Activated CD8-positive, alpha-beta T cell treated with anti-CD3 and anti-CD28 coated beads, Interleukin-2, amount 10 ng/mL, durations not matched to agents 7 days and 5 days (primary cell): ENCODE results near the gene CASZ1. TPM values are rescaled to one million over a fixed set of nuclear protein-coding genes. Genes with fewer than 3 reads are reported as not detected.

Experiments
- ATAC-seq: fragments of 150-1000 bp; cut with Tn5 transposase; one replicate; pipeline ENCODE4 v1.10.0; 2021; ENCODE audit warnings: moderate library complexity
- CTCF ChIA-PET: fragments of 350-600 bp; sonication (Branson Sonifier 250); formaldehyde crosslinking; loops from one replicate; lab custom pipeline; 2021; ENCODE audit warnings: antibody characterized with exemption; lab: Charles Lee
- POLR2A ChIA-PET: fragments of 350-600 bp; sonication (Branson Sonifier 250); formaldehyde crosslinking; loops from one replicate; lab custom pipeline; 2021; ENCODE audit warnings: antibody characterized with exemption; lab: Charles Lee
- DNase-seq: peaks from one replicate; pipeline ENCODE4 v3.0.0-alpha.2; 2020
- H3K27ac Mint-ChIP-seq: one replicate; pipeline ENCODE4 v1.8.0; 2021; ENCODE audit warnings: mild to moderate bottlenecking, mixed read lengths
- H3K27me3 Mint-ChIP-seq: one replicate; pipeline ENCODE4 v1.8.0; 2021; ENCODE audit warnings: low read depth, mixed read lengths
- H3K36me3 Mint-ChIP-seq: one replicate; pipeline ENCODE4 v1.8.0; 2021; ENCODE audit warnings: low read depth, mixed read lengths
- H3K4me1 Mint-ChIP-seq: one replicate; pipeline ENCODE4 v1.8.0; 2021; ENCODE audit warnings: low read depth, mixed read lengths
- H3K4me3 Mint-ChIP-seq: one replicate; pipeline ENCODE4 v1.8.0; 2021; ENCODE audit warnings: mild to moderate bottlenecking, mixed read lengths
- H3K9me3 Mint-ChIP-seq: one replicate; pipeline ENCODE4 v1.8.0; 2022; ENCODE audit warnings: mixed read lengths; ENCODE audit not compliant: insufficient read depth
- total RNA-seq, 2 experiments: library from RNA; stranded (reverse); gene quantifications; one replicate each; pipeline ENCODE4 v1.2.3, GENCODE V29; 2021

Gene CASZ1
- total RNA-seq, 2 experiments from 2014 or later: 9.9 to 10.2 TPM

- no peak for ATAC-seq
- no peaks in the 10 kb centered on the region for H3K9me3 Mint-ChIP-seq
- POLR2A ChIA-PET: no interaction called here
- no peak for DNase-seq
- no peaks in the 10 kb centered on the region for H3K27me3 Mint-ChIP-seq
- no peaks in the 10 kb centered on the region for H3K36me3 Mint-ChIP-seq
- CTCF ChIA-PET: no interaction called here
- H3K27ac Mint-ChIP-seq: no peak overlapping the region
- H3K4me3 Mint-ChIP-seq: no peak overlapping the region
- no peaks in the 10 kb centered on the region for H3K4me1 Mint-ChIP-seq
These were observed 62.1 kb downstream of the CASZ1 start for GRCh38 chr1:10734375-10734774.

- no peak overlapping the region for H3K27ac Mint-ChIP-seq
- no peaks in the 10 kb centered on the region for H3K4me1 Mint-ChIP-seq
- no peak for DNase-seq
- no peaks in the 10 kb centered on the region for H3K9me3 Mint-ChIP-seq
- no peak for ATAC-seq
- POLR2A ChIA-PET: no interaction called here
- H3K4me3 Mint-ChIP-seq: no peak overlapping the region
- CTCF ChIA-PET: no interaction called here
- no peaks in the 10 kb centered on the region for H3K27me3 Mint-ChIP-seq
- H3K36me3 Mint-ChIP-seq: no peaks in the 10 kb centered on the region
These were observed 62.7 kb downstream of the CASZ1 start for GRCh38 chr1:10733474-10734366.

GRCh38 chr1:10730985-10731384, 65.5 kb downstream of the CASZ1 start:
- DNase-seq (no peak), ATAC-seq (no peak)
- no peak overlapping the region for H3K4me3 Mint-ChIP-seq
- no peaks in the 10 kb centered on the region for H3K27me3 Mint-ChIP-seq
- ChIA-PET POLR2A (no interaction called here), CTCF (interaction anchor here (1.6 kb wide), 1 partner anchor 236 kb away, joined by 3 read pairs; no protein-coding TSS in a partner anchor)
- H3K27ac Mint-ChIP-seq: no peak overlapping the region
- H3K36me3 Mint-ChIP-seq: no peaks in the 10 kb centered on the region
- H3K4me1 Mint-ChIP-seq: no peaks in the 10 kb centered on the region
- no peaks in the 10 kb centered on the region for H3K9me3 Mint-ChIP-seq

- no peaks in the 10 kb centered on the region for H3K9me3 Mint-ChIP-seq
These were observed 67.6 kb downstream of the CASZ1 start for GRCh38 chr1:10728595-10729410.

GRCh38 chr1:10727751-10728232, 68.7 kb downstream of the CASZ1 start:
- ATAC-seq (no peak), DNase-seq (no peak)
- POLR2A ChIA-PET: no interaction called here
- Mint-ChIP-seq H3K9me3 (no peaks in the 10 kb centered on the region), H3K4me1 (no peaks in the 10 kb centered on the region), H3K27me3 (no peaks in the 10 kb centered on the region), H3K36me3 (no peaks in the 10 kb centered on the region), H3K27ac (no peak overlapping the region), H3K4me3 (no peak overlapping the region)
- CTCF ChIA-PET: no interaction called here

More at GRCh38 chr1:10728595-10729410, 67.6 kb downstream of the CASZ1 start:
- Mint-ChIP-seq H3K27ac (no peak overlapping the region), H3K4me3 (no peak overlapping the region), H3K36me3 (no peaks in the 10 kb centered on the region), H3K27me3 (no peaks in the 10 kb centered on the region), H3K4me1 (no peaks in the 10 kb centered on the region)
- ATAC-seq (no peak), DNase-seq (no peak)
- ChIA-PET POLR2A (no interaction called here), CTCF (no interaction called here)

GRCh38 chr1:10726355-10726754, 70.1 kb downstream of the CASZ1 start:
- DNase-seq (no peak), ATAC-seq (no peak)
- ChIA-PET CTCF (no interaction called here), POLR2A (no interaction called here)
- H3K27ac Mint-ChIP-seq: no peak overlapping the region
- no peaks in the 10 kb centered on the region for H3K27me3 Mint-ChIP-seq
- no peaks in the 10 kb centered on the region for H3K36me3 Mint-ChIP-seq
- H3K4me3 Mint-ChIP-seq: no peak overlapping the region
- no peaks in the 10 kb centered on the region for H3K9me3 Mint-ChIP-seq
- H3K4me1 Mint-ChIP-seq: no peaks in the 10 kb centered on the region

GRCh38 chr1:10724948-10725847, 71.2 kb downstream of the CASZ1 start:
- DNase-seq (no peak), ATAC-seq (no peak)
- no peaks in the 10 kb centered on the region for H3K4me1 Mint-ChIP-seq
- no peak overlapping the region for H3K27ac Mint-ChIP-seq
- ChIA-PET CTCF (no interaction called here), POLR2A (no interaction called here)
- no peaks in the 10 kb centered on the region for H3K9me3 Mint-ChIP-seq
- no peaks in the 10 kb centered on the region for H3K36me3 Mint-ChIP-seq
- H3K27me3 Mint-ChIP-seq: no peaks in the 10 kb centered on the region
- H3K4me3 Mint-ChIP-seq: no peak overlapping the region

- ChIA-PET CTCF (no interaction called here), POLR2A (no interaction called here)
- H3K9me3 Mint-ChIP-seq: no peaks in the 10 kb centered on the region
- H3K4me1 Mint-ChIP-seq: no peaks in the 10 kb centered on the region
- no peaks in the 10 kb centered on the region for H3K36me3 Mint-ChIP-seq
- ATAC-seq: no peak
- no peak overlapping the region for H3K4me3 Mint-ChIP-seq
- H3K27me3 Mint-ChIP-seq: no peaks in the 10 kb centered on the region
- H3K27ac Mint-ChIP-seq: no peak overlapping the region
- DNase-seq: no peak
These were observed 71.9 kb downstream of the CASZ1 start for GRCh38 chr1:10724511-10724910.

GRCh38 chr1:10724052-10724494, 72.4 kb downstream of the CASZ1 start:
- H3K36me3 Mint-ChIP-seq: no peaks in the 10 kb centered on the region
- H3K9me3 Mint-ChIP-seq: no peaks in the 10 kb centered on the region
- DNase-seq: no peak
- no peaks in the 10 kb centered on the region for H3K4me1 Mint-ChIP-seq
- no peaks in the 10 kb centered on the region for H3K27me3 Mint-ChIP-seq
- ChIA-PET POLR2A (interaction anchor here (0.6 kb wide), 1 partner anchor 27 kb away, joined by 3 read pairs; no protein-coding TSS in a partner anchor), CTCF (no interaction called here)
- no peak for ATAC-seq
- no peak overlapping the region for H3K27ac Mint-ChIP-seq
- no peak overlapping the region for H3K4me3 Mint-ChIP-seq

GRCh38 chr1:10723317-10723716, 73.1 kb downstream of the CASZ1 start:
- Mint-ChIP-seq H3K27ac (no peak overlapping the region), H3K4me3 (no peak overlapping the region), H3K36me3 (no peaks in the 10 kb centered on the region), H3K27me3 (no peaks in the 10 kb centered on the region), H3K4me1 (no peaks in the 10 kb centered on the region), H3K9me3 (no peaks in the 10 kb centered on the region)
- CTCF ChIA-PET: no interaction called here
- POLR2A ChIA-PET: interaction anchor here (0.6 kb wide), 1 partner anchor 28 kb away, joined by 3 read pairs; no protein-coding TSS in a partner anchor
- ATAC-seq: no peak
- no peak for DNase-seq

GRCh38 chr1:10722803-10723202, 73.6 kb downstream of the CASZ1 start:
- no peaks in the 10 kb centered on the region for H3K4me1 Mint-ChIP-seq
- ATAC-seq: no peak
- CTCF ChIA-PET: no interaction called here
- H3K36me3 Mint-ChIP-seq: no peaks in the 10 kb centered on the region
- POLR2A ChIA-PET: no interaction called here
- no peak overlapping the region for H3K4me3 Mint-ChIP-seq
- no peak overlapping the region for H3K27ac Mint-ChIP-seq
- no peaks in the 10 kb centered on the region for H3K9me3 Mint-ChIP-seq
- H3K27me3 Mint-ChIP-seq: no peaks in the 10 kb centered on the region
- no peak for DNase-seq
